Liver (tissue), 3 donors: ENCODE data around the gene TRH.

ENCODE experiments used
- GABPA ChIP-seq, 2 donors: IDR thresholded peaks in 1 of 2; conservative IDR thresholded peaks in 1 of 2; 2 replicates each; pipeline ENCODE4 v1.6.1; 2016; ENCODE audit warnings: antibody characterized with exemption in 2 of 2, mild to moderate bottlenecking in 1 of 2, moderate library complexity in 1 of 2
- HNF4G ChIP-seq: IDR thresholded peaks from 2 replicates; pipeline ENCODE4 v1.6.1; 2016; ENCODE audit warnings: antibody characterized with exemption
- NR2F2 ChIP-seq: IDR thresholded peaks from 2 replicates; pipeline ENCODE4 v1.6.1; 2016; ENCODE audit warnings: antibody characterized with exemption
- TF ChIP-seq, protein P1 (sequence below): fragments of 150-350 bp; IDR thresholded peaks from 2 replicates; pipeline ENCODE4 v1.5.1; 2017; ENCODE audit warnings: improper control_type of control experiment, low read depth, low read length; ENCODE audit not compliant: missing input control
- TF ChIP-seq, protein P2 (sequence below): IDR thresholded peaks from 2 replicates; pipeline ENCODE4 v1.6.1; 2016; ENCODE audit warnings: antibody characterized with exemption
- TF ChIP-seq, protein P3 (sequence below): IDR thresholded peaks from 2 replicates; pipeline ENCODE4 v1.6.1; 2016; ENCODE audit warnings: antibody characterized with exemption
- TF ChIP-seq, protein P4 (sequence below): IDR thresholded peaks from 2 replicates; pipeline ENCODE4 v1.6.1; 2016; ENCODE audit warnings: antibody characterized with exemption, mild to moderate bottlenecking
- TF ChIP-seq, protein P5 (sequence below): IDR thresholded peaks from 2 replicates; pipeline ENCODE4 v1.6.1; 2016; ENCODE audit warnings: antibody characterized with exemption
- donor health status: healthy.
- donor health status: healthy.

- TF ChIP-seq, protein P1, sequence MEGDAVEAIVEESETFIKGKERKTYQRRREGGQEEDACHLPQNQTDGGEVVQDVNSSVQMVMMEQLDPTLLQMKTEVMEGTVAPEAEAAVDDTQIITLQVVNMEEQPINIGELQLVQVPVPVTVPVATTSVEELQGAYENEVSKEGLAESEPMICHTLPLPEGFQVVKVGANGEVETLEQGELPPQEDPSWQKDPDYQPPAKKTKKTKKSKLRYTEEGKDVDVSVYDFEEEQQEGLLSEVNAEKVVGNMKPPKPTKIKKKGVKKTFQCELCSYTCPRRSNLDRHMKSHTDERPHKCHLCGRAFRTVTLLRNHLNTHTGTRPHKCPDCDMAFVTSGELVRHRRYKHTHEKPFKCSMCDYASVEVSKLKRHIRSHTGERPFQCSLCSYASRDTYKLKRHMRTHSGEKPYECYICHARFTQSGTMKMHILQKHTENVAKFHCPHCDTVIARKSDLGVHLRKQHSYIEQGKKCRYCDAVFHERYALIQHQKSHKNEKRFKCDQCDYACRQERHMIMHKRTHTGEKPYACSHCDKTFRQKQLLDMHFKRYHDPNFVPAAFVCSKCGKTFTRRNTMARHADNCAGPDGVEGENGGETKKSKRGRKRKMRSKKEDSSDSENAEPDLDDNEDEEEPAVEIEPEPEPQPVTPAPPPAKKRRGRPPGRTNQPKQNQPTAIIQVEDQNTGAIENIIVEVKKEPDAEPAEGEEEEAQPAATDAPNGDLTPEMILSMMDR: no peak
- TF ChIP-seq GABPA (IDR thresholded peaks at IDR 0.05 in 1 of 2, conservative IDR thresholded peaks at IDR 0.05 in 1 of 2): no peak
- TF ChIP-seq, protein P2, sequence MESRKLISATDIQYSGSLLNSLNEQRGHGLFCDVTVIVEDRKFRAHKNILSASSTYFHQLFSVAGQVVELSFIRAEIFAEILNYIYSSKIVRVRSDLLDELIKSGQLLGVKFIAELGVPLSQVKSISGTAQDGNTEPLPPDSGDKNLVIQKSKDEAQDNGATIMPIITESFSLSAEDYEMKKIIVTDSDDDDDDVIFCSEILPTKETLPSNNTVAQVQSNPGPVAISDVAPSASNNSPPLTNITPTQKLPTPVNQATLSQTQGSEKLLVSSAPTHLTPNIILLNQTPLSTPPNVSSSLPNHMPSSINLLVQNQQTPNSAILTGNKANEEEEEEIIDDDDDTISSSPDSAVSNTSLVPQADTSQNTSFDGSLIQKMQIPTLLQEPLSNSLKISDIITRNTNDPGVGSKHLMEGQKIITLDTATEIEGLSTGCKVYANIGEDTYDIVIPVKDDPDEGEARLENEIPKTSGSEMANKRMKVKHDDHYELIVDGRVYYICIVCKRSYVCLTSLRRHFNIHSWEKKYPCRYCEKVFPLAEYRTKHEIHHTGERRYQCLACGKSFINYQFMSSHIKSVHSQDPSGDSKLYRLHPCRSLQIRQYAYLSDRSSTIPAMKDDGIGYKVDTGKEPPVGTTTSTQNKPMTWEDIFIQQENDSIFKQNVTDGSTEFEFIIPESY: no peak
- TF ChIP-seq, protein P3, sequence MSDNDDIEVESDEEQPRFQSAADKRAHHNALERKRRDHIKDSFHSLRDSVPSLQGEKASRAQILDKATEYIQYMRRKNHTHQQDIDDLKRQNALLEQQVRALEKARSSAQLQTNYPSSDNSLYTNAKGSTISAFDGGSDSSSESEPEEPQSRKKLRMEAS: no peak
- no peak for TF ChIP-seq HNF4G
- no peak for TF ChIP-seq NR2F2
- TF ChIP-seq, protein P4, sequence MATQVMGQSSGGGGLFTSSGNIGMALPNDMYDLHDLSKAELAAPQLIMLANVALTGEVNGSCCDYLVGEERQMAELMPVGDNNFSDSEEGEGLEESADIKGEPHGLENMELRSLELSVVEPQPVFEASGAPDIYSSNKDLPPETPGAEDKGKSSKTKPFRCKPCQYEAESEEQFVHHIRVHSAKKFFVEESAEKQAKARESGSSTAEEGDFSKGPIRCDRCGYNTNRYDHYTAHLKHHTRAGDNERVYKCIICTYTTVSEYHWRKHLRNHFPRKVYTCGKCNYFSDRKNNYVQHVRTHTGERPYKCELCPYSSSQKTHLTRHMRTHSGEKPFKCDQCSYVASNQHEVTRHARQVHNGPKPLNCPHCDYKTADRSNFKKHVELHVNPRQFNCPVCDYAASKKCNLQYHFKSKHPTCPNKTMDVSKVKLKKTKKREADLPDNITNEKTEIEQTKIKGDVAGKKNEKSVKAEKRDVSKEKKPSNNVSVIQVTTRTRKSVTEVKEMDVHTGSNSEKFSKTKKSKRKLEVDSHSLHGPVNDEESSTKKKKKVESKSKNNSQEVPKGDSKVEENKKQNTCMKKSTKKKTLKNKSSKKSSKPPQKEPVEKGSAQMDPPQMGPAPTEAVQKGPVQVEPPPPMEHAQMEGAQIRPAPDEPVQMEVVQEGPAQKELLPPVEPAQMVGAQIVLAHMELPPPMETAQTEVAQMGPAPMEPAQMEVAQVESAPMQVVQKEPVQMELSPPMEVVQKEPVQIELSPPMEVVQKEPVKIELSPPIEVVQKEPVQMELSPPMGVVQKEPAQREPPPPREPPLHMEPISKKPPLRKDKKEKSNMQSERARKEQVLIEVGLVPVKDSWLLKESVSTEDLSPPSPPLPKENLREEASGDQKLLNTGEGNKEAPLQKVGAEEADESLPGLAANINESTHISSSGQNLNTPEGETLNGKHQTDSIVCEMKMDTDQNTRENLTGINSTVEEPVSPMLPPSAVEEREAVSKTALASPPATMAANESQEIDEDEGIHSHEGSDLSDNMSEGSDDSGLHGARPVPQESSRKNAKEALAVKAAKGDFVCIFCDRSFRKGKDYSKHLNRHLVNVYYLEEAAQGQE: no peak
- TF ChIP-seq, protein P5, sequence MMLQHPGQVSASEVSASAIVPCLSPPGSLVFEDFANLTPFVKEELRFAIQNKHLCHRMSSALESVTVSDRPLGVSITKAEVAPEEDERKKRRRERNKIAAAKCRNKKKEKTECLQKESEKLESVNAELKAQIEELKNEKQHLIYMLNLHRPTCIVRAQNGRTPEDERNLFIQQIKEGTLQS: no peak
Observed at GRCh38 chr3:129956936-129957335, 17.6 kb upstream of the TRH start.
